Measurements from ENCODE around the gene KCNMA1.

DNA sequence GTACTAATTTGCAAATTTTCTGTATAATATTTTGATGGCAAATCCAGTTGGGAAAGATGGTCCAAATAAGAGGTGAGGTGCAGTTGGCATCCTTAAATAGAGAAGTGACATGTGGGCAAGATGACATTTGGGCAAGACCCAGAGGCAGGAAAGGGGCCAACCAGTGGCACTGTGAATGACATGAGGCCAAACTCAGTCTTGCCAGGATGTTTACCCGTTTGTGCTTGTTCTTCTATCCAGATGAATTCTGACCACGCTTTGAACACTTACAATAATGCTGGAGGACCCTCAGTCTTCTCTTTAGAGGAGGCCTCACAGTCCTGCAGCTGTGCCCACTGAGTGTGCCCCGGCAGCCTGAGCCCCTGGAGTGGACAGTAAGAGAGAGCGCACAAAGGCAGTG, 45.1 kb downstream of the KCNMA1 start:
- TF ChIP-seq YY1 (IDR thresholded peaks at IDR 0.05; ENCODE audit: insufficient read depth, insufficient read length): no peak
- TF ChIP-seq SUZ12 (IDR thresholded peaks at IDR 0.05; ENCODE audit: extremely low read depth, insufficient read depth, insufficient read length): no peak
- TF ChIP-seq ZNF274 (IDR thresholded peaks at IDR 0.05; ENCODE audit: low read depth, low read length): no peak

Measured in NT2/D1 (cell line).